Measurements from ENCODE around the gene GALNT12. TPM values are rescaled to one million over a fixed set of nuclear protein-coding genes. Genes with fewer than 3 reads are reported as not detected.

Gene GALNT12
- total RNA-seq, 1 donor from 2014 or later: 46.5 TPM

DNA sequence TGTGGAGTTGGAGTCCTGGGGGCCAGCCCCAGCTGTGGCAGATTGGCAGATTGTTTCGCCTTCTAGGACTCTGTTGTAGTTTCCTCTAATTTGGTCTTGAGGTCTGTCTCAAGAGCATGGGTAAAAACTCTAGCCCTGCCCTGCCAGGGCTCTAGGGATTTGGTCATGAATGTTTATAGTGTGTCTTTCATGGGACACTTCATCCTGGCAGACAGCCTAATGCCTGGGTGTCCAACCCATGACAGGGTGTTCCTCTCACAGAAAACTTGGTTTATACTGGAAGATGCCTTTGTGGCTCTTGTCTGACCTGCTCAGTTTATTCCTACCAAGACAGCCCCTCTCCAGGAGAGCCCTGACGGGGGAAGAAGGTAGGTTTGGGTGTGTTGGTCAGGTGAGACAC is 45.5 kb downstream of the GALNT12 start:
- H3K4me3 ChIP-seq: no peak overlapping the region
- H3K27me3 Mint-ChIP-seq (ENCODE audit: insufficient read depth, low read depth): peaks cover 7% of the 10 kb centered on the region
- no peak overlapping the region for H3K4me2 ChIP-seq
- H3K27ac ChIP-seq: no peak overlapping the region
- H3K36me3 ChIP-seq: no peaks in the 10 kb centered on the region
- no peak overlapping the region for H3K27ac Mint-ChIP-seq
- H3K9me3 Mint-ChIP-seq: no peaks in the 10 kb centered on the region
- no peak overlapping the region for H2AFZ ChIP-seq (replicated peaks)
- peaks cover 4% of the 10 kb centered on the region for H3K36me3 Mint-ChIP-seq
- H4K20me1 ChIP-seq (ENCODE audit: low read depth): no peaks in the 10 kb centered on the region
- peaks cover 5% of the 10 kb centered on the region for H3F3A ChIP-seq (ENCODE audit: low read depth)
- H3K4me1 ChIP-seq: peaks cover 5% of the 10 kb centered on the region
- TF ChIP-seq EZH2phosphoT487 (IDR thresholded peaks at IDR 0.05) (no peak), EZH2 (IDR thresholded peaks at IDR 0.05) (no peak)
- TF ChIP-seq, protein P1, sequence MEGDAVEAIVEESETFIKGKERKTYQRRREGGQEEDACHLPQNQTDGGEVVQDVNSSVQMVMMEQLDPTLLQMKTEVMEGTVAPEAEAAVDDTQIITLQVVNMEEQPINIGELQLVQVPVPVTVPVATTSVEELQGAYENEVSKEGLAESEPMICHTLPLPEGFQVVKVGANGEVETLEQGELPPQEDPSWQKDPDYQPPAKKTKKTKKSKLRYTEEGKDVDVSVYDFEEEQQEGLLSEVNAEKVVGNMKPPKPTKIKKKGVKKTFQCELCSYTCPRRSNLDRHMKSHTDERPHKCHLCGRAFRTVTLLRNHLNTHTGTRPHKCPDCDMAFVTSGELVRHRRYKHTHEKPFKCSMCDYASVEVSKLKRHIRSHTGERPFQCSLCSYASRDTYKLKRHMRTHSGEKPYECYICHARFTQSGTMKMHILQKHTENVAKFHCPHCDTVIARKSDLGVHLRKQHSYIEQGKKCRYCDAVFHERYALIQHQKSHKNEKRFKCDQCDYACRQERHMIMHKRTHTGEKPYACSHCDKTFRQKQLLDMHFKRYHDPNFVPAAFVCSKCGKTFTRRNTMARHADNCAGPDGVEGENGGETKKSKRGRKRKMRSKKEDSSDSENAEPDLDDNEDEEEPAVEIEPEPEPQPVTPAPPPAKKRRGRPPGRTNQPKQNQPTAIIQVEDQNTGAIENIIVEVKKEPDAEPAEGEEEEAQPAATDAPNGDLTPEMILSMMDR (IDR thresholded peaks at IDR 0.05): no peak
- no peaks in the 10 kb centered on the region for H3K27me3 ChIP-seq
- H3K4me3 Mint-ChIP-seq: no peak overlapping the region
- peaks cover 11% of the 10 kb centered on the region for H3K4me1 Mint-ChIP-seq
- H3K9ac ChIP-seq: no peak overlapping the region
- no peaks in the 10 kb centered on the region for H3K9me3 ChIP-seq (ENCODE audit: low read depth)
- no peaks in the 10 kb centered on the region for H3K79me2 ChIP-seq (ENCODE audit: low read depth)
- no peak for DNase-seq (ENCODE audit: low spot score)

DNA sequence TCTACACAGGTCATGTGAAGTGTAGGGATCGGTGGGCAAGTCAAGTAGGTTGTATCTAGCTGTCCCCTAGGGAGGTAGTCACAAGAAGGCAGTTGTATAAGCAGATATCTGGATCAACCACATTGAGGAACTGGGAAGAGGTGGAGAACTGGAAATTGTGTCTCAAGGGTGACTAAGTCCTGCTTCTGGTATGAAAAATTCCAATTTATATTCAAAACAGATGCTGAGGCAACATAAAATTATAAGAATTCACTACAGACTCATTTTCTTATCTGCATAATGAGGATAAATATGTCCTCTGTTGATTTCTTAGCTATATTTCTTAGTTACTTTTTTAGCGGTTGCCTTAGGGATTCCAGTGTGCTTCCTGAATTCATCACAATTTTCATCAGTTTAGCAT is 46.8 kb downstream of the GALNT12 start:
- Mint-ChIP-seq H3K4me1 (peaks cover 3% of the 10 kb centered on the region), H3K27me3 (ENCODE audit: insufficient read depth, low read depth) (peaks cover 9% of the 10 kb centered on the region), H3K9me3 (no peaks in the 10 kb centered on the region), H3K36me3 (no peaks in the 10 kb centered on the region), H3K27ac (no peak overlapping the region), H3K4me3 (no peak overlapping the region)
- Histone ChIP-seq H3K27me3 (no peaks in the 10 kb centered on the region), H3K9ac (no peak overlapping the region), H3K27ac (no peak overlapping the region), H3K36me3 (no peaks in the 10 kb centered on the region), H3K4me1 (no peaks in the 10 kb centered on the region), H3K9me3 (ENCODE audit: low read depth) (no peaks in the 10 kb centered on the region), H3K79me2 (ENCODE audit: low read depth) (no peaks in the 10 kb centered on the region), H3K4me3 (no peak overlapping the region), H4K20me1 (ENCODE audit: low read depth) (no peaks in the 10 kb centered on the region), H3F3A (ENCODE audit: low read depth) (no peaks in the 10 kb centered on the region), H2AFZ (replicated peaks) (no peak overlapping the region), H3K4me2 (no peak overlapping the region)
- no peak for DNase-seq (ENCODE audit: low spot score)
- TF ChIP-seq EZH2phosphoT487 (IDR thresholded peaks at IDR 0.05) (no peak), EZH2 (IDR thresholded peaks at IDR 0.05) (no peak)
- TF ChIP-seq, protein P1 (IDR thresholded peaks at IDR 0.05): no peak

DNA sequence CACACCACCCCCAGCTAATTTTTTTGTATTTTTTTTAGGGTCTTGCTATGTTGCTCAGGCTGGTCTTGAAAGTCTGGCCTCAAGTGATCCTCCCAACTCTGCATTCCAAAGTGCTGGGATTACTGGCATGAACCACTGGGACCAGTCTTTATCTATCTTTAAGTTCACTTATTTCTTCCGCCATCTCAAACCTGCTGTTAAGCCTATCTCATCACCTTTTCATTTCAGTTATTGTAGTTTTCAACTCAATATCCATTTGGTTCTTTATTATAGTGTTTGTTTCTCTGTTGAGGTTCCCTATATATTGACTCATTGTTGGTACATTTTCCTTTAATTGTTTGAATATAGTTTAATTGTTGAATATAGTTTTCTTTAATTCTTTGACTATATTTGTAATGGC is 48.1 kb downstream of the GALNT12 start:
- no peaks in the 10 kb centered on the region for H3K36me3 ChIP-seq
- Mint-ChIP-seq H3K27ac (no peak overlapping the region), H3K36me3 (no peaks in the 10 kb centered on the region), H3K4me1 (peaks cover 3% of the 10 kb centered on the region), H3K27me3 (ENCODE audit: insufficient read depth, low read depth) (peaks cover 9% of the 10 kb centered on the region), H3K9me3 (no peaks in the 10 kb centered on the region), H3K4me3 (no peak overlapping the region)
- H3K4me1 ChIP-seq: no peaks in the 10 kb centered on the region
- H3K9me3 ChIP-seq (ENCODE audit: low read depth): no peaks in the 10 kb centered on the region
- no peak overlapping the region for H2AFZ ChIP-seq (replicated peaks)
- H3K27ac ChIP-seq: no peak overlapping the region
- no peak overlapping the region for H3K4me3 ChIP-seq
- no peaks in the 10 kb centered on the region for H3K79me2 ChIP-seq (ENCODE audit: low read depth)
- TF ChIP-seq EZH2 (IDR thresholded peaks at IDR 0.05) (no peak), EZH2phosphoT487 (IDR thresholded peaks at IDR 0.05) (no peak)
- TF ChIP-seq, protein P1 (IDR thresholded peaks at IDR 0.05): no peak
- DNase-seq (ENCODE audit: low spot score): no peak
- no peak overlapping the region for H3K4me2 ChIP-seq
- H4K20me1 ChIP-seq (ENCODE audit: low read depth): no peaks in the 10 kb centered on the region
- H3K9ac ChIP-seq: no peak overlapping the region
- H3K27me3 ChIP-seq: no peaks in the 10 kb centered on the region
- H3F3A ChIP-seq (ENCODE audit: low read depth): no peaks in the 10 kb centered on the region

All from neural progenitor cell (in vitro differentiated cells).